Activated T-cell treated with anti-CD3 and anti-CD28 coated beads for 24 hours (primary cell): ENCODE data around the gene TBC1D24.

Source experiments
- DNase-seq: peaks from one replicate; pipeline ENCODE4 v3.0.0-alpha.2; 2020; ENCODE audit warnings: low read depth

Gene TBC1D24

DNA sequence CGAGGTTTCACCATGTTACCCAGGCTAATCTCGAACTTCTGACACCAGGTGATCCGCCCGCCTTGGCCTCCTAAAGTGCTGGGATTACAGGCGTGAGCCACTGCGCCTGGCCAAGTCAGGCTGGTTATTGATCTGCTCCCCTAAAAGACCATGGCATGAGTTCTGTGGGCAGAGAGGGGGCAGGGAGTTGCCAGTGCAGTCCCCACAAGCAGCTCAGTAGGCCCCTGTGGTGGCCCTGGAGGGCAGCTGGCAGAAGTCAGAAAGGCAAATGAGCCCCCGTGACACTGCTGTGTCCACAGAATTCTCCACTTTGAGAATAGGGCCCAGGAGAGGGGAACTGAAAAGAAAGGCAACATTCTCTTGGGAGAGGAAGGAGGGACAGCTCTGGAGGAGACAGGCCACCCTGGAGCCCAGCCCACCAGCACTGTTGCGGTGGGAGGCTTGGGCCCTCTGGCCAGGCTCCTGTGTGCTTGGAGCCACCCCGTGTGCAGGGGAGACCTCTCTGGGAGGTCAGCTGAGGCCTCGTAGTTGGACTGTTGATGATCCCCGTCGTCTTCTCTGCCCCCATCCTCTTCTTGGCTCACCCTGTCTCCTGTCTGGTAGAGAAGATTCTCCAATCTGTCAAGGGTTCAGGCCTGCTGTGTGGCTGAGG is 43.2 kb downstream of the TBC1D24 start:
- no peak for DNase-seq

DNA sequence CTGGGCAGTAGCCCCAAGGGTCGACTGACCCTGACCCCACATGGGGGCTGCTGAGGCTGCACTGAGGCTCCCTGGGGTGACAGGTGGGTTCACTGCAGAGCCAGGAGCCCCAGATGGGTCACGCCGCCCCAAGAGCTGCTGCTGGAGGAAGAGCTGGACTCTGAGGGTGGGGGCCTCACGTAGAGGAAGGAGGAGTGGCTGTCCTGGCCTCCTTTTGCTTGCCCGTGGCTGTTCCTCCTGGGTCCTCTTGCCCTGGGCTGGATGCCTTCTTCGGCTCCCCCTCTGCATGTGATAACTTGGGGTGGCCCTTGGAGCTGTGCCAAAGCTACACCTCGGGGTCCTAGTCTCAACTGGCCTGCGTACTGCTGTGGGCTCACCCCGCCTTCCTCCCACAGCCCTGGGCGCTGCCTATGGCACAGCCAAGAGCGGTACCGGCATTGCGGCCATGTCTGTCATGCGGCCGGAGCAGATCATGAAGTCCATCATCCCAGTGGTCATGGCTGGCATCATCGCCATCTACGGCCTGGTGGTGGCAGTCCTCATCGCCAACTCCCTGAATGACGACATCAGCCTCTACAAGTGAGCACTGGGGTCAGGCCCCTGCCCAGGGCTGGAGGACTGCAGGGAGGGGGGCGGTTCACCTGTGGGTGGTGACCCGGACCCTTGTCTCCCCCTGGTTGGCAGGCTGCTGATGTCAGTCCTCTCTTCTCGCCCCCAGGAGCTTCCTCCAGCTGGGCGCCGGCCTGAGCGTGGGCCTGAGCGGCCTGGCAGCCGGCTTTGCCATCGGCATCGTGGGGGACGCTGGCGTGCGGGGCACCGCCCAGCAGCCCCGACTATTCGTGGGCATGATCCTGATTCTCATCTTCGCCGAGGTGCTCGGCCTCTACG is 44.1 kb downstream of the TBC1D24 start:
- DNase-seq: no peak

DNA sequence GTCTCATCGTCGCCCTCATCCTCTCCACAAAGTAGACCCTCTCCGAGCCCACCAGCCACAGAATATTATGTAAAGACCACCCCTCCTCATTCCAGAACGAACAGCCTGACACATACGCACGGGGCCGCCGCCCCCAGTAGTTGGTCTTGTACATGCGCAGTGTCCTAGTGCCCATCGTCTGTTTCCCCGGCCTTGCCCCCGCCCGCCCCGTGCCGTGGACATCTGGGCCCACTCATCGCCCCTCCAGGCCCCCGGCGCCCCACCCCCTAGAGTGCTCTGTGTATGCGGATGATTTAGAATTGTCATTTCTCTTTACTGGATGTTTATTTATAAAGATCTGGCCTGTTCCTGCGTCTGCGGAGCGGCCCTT is 44.8 kb downstream of the TBC1D24 start:
- no peak for DNase-seq

DNA sequence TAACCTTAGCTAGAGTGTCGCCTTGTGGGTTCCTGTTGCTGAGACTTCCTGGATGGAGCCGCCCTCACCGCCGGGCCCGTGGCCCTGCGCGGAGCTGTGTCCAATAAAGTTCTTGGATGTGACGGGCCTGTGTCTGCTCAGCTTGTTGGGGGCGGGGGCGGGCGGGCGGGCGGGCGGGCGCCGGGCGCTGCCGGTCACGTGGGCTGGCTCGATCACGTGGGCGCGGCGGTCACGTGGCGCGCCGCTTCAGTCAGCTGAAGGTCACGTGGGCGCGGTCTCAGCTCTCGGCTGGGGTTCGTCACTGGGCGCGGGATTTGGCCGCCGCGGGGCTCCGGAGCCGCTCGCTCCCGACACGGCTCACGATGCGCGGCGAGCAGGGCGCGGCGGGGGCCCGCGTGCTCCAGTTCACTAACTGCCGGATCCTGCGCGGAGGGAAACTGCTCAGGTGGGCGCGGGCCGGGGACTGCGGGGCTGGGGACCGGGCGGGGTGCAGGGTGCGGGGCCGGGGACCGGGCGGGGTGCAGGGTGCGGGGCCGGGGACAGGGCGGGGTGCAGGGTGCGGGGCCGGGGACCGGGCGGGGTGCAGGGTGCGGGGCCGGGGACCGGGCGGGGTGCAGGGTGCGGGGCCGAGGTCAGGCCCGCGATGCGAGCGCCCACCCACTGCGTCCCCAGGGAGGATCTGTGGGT is 45.3 kb downstream of the TBC1D24 start, which contains the start of gene AMDHD2:
Gene AMDHD2, plus strand, starts transcription at position 275 of the 687 bp plus-strand sequence. Its CDS starts 88 bp downstream, at position 363.
- peak; percentile 84 for DNase-seq

DNA sequence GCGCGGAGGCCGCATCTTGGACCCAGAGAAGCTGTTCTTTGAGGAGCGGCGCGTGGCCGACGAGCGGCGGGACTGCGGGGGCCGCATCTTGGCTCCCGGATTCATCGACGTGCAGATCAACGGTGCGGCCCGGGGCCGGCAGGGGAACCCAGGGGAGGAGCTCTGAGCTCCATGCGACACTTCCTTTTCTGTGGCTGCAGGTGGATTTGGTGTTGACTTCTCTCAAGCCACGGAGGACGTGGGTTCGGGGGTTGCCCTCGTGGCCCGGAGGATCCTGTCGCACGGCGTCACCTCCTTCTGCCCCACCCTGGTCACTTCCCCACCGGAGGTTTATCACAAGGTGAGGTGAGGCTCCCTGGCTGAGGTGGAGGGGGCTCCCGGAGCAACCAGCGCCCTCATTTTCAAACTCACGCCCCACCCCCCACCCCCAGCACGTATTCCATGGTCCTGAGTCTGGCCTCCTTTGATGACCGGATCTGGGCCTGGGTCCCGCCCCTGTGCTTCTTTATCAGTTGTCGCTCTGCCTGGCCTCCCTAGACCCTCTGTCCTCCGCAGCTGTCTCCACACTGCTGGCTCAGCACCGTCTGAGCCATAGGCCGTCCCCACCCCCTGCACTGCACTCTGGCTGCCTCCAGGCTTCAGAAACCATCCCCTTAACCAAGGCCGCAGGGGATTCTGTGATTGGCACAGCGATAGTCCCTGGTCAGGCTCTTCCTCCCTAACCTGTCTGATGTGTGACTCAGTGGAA is 46.0 kb downstream of the TBC1D24 start:
- DNase-seq: no peak

DNA sequence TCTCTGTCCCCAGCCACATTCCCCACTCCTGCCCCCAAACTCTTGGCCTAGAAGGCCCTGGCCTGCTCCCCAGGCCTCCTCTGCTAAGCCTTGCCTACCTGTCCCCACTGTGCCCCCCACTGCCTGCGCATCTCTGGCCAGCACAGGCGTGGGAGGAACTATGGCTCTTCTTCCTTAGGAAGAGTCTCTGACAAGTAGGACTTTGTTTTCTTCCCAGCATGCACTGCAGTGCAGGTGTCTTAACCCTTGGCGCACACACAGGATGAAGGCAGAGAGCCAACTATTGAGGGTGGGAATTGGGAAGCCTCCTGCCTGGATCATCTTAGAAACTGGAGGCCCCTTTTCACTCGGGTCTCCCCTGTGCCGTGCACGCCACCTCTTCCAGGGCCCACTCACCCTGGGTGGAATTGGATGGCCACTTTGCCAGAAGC is 48.9 kb downstream of the TBC1D24 start:
- no peak for DNase-seq

DNA sequence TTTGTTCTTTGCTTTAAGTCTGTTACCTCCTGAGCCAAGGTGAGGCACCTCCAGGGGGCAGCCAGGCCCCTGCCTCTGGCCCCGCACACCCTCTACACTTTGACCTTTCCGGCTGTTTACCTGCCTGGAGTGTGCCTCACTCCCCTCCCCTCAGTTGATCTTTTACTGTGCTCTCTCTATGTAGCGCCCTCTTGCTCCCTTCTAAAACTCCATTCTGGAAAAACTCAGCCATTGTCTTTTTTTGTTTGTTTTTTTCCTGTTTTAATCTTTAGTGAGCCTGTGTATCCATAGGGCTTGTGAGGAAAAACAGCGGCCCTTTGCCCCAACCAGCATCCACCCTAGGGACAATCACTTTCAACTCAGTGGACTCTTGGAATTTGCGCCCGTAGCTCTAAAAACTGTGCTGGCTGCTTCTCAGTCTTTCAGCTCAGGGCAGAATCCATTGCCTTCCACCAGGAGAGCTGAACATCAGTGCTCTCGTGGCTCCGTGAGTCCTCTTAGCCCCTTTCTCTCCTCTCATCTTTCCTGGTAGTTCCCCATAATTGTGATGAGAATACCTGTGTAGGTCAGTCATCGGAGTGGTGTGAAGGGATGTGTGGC is 49.5 kb downstream of the TBC1D24 start:
- DNase-seq: no peak

DNA sequence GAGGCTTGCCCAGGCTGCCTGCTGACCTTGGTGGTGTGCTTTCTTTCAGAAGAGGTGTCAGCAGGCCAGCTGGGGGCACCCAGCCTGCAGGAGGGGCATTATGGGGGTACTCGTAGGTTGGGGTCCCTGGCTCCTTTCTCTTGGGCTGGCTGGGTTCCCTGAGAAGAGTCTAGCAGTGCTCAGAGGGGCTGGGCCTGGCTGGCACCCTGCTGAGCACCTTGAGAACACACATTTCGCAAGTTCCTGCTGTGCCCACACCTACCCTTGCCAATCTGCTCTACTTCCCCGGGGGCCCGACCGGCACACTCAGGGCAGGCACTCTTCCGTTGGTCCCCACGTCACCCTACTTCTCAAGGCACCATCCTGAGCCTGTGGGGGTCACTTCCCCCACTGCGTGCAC is 51.2 kb downstream of the TBC1D24 start:
- no peak for DNase-seq

DNA sequence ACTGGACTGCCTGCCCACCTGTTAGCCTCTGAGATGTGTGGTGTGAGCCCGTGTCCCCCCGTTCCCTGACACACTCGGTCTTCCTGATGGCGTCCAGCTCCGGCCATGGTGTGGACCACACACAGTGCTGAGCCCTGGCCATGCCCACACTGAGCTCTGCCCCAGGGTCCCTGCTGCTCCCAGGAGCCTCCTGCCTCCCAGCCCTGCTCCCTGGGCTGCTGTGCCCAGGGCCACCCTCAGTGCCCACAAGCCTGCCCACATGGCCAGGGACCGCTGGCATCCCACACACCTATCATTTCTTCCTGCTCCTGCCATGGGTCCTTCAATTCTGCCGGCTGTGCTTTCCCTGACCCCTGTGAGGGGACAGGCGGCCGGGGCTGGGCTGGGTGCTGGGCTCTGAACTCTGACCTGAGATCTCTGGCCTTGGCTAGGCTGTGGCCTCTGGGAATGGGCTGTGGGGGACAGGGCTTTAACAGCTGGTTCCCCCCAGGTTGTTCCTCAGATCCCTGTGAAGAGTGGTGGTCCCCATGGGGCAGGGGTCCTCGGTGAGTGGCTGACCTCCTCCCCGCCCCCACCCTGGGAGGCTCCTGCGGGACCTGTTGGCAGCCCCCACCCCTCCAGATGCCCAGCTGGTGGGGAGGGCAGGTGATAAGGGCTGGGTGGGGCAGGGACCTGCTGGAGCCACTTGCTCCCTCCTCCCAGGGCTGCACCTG is 52.3 kb downstream of the TBC1D24 start:
- DNase-seq: no peak

DNA sequence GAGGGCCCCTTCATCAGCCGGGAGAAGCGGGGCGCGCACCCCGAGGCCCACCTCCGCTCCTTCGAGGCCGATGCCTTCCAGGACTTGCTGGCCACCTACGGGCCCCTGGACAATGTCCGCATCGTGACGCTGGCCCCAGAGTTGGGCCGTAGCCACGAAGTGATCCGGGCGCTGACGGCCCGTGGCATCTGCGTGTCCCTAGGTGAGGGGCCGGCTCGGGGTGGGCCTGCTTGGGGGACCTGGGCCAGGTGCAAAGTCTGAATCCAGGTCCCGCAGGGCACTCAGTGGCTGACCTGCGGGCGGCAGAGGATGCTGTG is 52.8 kb downstream of the TBC1D24 start:
- DNase-seq: no peak

DNA sequence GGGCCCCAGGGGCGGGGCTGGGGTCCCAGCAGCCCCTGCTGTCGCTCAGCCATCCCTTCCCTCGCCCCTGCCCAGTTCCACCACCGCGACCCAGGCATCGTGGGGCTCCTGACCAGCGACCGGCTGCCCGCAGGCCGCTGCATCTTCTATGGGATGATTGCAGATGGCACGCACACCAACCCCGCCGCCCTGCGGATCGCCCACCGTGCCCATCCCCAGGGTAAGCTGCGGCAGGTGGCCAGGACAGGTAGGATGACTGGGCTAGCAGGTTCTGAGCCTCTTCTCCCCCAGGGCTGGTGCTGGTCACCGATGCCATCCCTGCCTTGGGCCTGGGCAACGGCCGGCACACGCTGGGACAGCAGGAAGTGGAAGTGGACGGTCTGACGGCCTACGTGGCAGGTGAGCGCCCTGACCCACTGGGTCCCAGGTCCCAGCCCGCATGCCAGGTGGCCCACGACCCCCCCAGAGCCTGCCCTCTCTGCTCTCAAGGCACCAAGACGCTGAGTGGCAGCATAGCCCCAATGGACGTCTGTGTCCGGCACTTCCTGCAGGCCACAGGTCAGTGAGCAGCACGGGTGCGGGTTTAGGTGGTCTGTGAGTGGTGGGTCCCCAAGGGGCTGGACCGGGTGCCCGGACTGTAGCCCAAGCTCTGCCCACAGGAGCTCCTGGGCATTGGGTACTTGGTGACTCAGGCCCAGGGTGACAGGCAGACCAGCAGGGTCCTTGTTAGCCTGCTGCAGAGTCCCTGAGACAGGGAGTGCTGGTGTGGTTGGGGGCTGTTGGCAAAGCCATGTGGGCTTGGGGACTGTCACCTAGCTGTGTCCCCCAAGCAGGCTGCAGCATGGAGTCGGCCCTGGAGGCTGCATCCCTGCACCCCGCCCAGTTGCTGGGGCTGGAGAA is 53.5 kb downstream of the TBC1D24 start:
- no peak for DNase-seq

DNA sequence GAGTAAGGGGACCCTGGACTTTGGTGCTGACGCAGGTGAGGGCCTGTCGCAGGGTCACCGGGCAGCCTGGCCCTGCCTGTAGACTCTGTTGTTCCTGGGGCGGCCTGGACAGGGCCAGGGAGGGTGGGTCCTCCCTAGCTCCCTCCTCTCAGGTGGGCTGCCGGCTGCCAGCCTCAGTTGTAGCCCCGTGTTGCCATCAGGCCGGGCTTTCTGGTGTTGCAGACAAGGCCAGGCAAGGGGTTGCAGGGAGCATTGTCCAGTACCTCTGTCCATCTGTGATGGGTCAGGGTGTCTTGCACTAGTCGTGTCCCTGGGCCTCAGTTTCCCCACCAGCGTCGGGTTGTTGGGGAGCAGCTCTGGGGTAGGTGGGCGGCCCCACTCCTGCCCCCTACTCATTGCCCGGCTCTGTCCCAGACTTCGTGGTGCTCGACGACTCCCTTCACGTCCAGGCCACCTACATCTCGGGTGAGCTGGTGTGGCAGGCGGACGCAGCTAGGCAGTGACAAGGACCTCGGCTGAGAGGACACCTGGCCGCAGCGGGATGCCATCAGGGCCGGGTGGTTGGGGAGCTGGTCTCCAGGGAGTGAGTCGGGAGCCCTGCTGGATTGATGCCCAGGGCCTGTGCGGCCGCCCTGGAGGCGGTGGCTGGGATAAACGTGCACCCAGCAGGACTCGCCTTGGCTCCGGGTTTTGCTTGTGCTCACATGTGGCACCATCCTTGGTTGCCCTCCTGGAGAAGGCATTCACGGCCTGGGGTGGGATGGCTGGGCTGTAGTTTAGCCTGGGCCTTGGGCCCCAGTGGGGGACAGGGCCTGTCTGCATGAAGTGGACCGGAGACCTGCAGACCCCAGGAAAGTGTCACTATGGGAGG is 54.4 kb downstream of the TBC1D24 start:
- no peak for DNase-seq

DNA sequence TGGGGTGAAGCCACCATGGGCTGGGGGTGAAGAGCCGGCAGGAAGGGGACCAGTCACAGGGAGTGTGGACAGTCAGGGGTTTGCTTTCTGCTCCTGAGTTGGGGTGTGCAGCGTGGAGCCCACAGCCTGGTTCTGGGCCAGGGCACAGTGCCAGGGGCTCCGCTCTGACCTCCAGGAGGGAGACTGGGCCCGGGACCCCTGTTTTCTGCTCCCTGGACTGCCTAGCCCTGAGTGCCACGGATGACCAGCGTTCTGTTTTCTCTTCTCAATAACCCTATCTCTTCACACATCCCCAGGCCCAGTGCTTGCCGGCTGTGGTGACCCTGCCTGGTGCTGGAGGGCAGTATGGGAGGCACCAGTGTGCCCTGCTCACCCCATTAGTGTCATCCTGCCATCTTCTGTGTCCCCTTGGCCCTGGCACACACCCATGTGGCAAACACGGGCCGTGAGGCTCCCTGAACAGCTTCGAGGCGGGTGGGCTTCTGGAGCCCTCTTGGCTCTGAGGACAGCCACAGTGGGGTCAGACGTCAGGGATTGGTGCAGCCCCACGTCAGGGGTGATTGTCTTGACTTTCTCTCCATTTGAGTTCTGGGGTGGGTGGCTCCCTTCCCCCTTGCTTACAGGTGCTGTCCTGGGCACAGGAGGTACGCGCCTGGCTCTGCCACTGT is 55.2 kb downstream of the TBC1D24 start:
- DNase-seq: no peak

DNA sequence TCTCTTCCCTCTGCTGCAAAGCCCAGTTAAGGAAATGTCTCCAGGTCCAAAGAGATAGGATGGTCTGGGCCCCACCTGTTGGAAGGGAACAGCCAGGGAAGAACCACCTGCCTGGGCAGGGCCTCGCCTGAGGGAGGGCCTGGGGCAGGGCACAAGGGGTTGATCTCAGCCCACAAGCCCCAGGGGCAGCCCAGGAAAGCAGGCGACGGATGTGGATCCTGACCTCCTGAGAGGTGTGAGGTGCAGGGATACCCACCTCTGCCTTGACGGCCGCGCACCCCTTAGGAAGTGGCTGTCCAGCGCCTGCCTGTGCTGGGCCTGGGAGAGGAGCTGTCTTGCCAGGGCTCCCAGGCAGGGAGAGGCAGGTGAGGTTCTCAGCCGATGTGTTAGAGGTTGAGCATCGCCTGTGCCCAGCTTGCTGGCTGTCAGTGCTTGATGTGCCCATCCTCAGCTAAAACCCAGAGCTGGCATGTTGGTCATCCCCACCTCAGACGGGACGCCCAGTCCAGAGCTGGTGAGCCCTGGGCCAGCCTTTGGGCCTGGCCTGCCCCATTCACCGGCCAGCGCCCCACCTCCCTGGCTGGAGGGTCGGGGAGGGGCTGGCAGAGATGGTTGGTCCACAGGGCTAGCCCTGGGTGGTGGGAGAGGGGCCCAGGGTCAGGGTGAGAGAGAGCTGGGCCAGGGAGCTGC is 55.8 kb downstream of the TBC1D24 start:
- DNase-seq: no peak

DNA sequence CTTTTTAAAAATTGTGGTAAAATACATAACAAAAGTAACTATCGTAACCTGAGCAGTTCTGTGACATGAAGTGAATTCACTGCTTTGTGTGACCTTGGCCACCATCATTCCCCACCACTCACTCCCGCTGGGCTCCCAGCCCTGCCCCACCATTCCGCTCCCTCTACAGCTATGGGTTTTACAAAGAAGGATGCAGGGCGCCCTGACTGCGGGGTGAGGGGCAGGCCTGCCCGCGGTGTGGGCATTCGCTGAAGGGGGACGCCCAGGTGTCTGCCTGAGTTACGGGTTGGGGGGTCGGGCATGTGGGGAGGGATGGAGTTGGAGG is 56.4 kb downstream of the TBC1D24 start, which contains the start of gene CEMP1:
Gene CEMP1, minus strand, starts transcription at position 38 of the 325 bp plus-strand sequence. CDS start 335 bp downstream, outside the sequence.
- DNase-seq: no peak

DNA sequence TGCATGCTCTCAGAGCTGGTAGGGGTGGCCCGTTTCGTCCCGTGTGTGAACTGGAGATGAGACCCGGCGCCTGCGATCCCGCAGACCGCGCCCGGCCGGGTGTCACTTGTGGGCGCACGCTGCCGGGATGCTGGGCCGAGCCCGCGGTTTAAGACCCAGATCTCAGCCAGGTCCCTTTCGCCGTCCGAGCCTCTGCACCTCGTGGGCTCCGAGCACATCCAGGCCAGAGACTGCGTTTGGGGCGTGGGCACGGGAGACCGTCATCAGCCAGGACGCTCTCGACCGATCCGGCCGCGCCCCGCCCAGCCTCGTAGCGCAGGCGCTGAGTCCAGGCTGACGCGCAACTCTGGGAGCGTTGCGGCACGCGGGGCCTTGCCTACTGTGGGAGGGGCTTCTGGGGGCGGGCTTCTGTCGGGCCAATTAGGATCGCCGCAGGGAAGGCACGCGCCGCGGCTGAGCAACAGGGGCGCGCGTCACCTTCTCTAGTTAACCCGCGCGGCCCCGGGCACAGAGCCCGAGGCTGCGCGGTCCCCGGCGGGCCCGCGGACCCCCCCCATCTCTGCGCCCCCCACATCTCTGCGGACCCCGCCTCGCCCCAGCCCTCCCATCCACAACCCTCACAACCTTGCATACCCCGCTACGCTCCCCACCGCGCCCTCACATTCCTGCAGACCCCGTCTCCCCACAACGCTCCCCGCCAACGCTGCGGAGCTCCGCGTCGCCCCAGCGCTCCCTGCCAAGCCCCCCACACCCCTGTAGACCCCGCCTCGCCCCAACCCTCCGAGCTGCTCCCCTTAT is 57.0 kb downstream of the TBC1D24 start:
- peak; percentile 97 for DNase-seq

DNA sequence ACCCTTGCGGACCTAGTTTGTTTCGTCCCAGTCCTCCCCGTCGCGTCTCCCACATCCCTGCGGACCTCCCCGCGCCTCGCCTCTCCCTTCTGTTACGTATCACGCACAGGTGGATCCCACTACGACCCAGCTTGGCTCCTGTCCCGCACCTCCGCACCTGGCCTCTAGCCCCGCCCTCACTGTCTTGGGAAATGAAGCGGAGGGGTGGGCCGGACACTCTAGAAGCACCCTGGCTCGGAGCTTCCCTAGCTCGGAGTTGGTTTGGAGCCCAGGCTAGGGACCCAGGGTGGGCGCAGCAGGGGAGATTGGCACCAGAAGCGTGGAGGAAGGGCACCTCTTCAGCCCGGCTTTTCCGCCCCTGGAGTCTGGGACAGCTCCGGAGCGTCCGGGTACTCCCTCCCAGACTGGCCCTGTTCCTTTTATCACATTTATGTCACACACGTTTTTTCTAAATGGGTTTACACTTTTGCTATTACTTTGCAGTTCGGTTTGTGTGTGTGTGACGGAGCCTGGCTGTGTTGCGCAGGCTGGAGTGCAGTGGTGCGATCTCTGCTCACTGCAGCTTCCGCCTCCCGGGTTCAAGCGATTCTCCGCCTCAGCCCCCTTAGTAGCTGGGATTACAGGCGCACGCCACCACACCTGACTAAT is 57.7 kb downstream of the TBC1D24 start:
- peak; percentile 47 for DNase-seq
